Measurements from ENCODE around the gene ABR. TPM values are rescaled to one million over a fixed set of nuclear protein-coding genes. Genes with fewer than 3 reads are reported as not detected.

ABR gene
- total and polyA plus RNA-seq, 2 of the 13 experiments (the other 11 are each of a cell fraction or from before 2014, with no cell fraction given), result 12.4 to 40.4 TPM

GRCh38 chr17:980406-981291 is 199.1 kb downstream of the ABR start (continued):
- TF ChIP-seq THRA (CRISPR knock-in tag; IDR thresholded peaks at IDR 0.05; ENCODE audit: borderline replicate concordance) (peak; percentile 51; the same call in 1 of the 2 replicates), BCL3 (CRISPR knock-in tag; IDR thresholded peaks at IDR 0.05) (no peak), RBFOX2 (IDR thresholded peaks at IDR 0.05; ENCODE audit: low read depth, low read length) (no peak), ZNF354B (CRISPR knock-in tag; IDR thresholded peaks at IDR 0.05) (no peak), PBX2 (CRISPR knock-in tag; IDR thresholded peaks at IDR 0.05) (no peak), MXD1 (CRISPR knock-in tag; IDR thresholded peaks at IDR 0.05) (no peak), SMYD3 (CRISPR knock-in tag; IDR thresholded peaks at IDR 0.05) (no peak), KDM1A (CRISPR knock-in tag; IDR thresholded peaks at IDR 0.05) (no peak), SPEN (CRISPR knock-in tag; IDR thresholded peaks at IDR 0.05; ENCODE audit: low read depth) (no peak; the same call in 1 of the 2 replicates), ZNF619 (CRISPR knock-in tag; IDR thresholded peaks at IDR 0.05) (no peak), ZNF3 (CRISPR knock-in tag; IDR thresholded peaks at IDR 0.05) (0 out of 2 replicates have a peak, but pooled peaks have one; percentile 21), CREB3 (CRISPR knock-in tag; IDR thresholded peaks at IDR 0.05) (no peak), ZNF792 (CRISPR knock-in tag; IDR thresholded peaks at IDR 0.05) (no peak; the same call in 1 of the 2 replicates), PATZ1 (CRISPR knock-in tag; IDR thresholded peaks at IDR 0.05) (0 out of 2 replicates have a peak, but pooled peaks have one; percentile 16)
- TF ChIP-seq, protein P1, sequence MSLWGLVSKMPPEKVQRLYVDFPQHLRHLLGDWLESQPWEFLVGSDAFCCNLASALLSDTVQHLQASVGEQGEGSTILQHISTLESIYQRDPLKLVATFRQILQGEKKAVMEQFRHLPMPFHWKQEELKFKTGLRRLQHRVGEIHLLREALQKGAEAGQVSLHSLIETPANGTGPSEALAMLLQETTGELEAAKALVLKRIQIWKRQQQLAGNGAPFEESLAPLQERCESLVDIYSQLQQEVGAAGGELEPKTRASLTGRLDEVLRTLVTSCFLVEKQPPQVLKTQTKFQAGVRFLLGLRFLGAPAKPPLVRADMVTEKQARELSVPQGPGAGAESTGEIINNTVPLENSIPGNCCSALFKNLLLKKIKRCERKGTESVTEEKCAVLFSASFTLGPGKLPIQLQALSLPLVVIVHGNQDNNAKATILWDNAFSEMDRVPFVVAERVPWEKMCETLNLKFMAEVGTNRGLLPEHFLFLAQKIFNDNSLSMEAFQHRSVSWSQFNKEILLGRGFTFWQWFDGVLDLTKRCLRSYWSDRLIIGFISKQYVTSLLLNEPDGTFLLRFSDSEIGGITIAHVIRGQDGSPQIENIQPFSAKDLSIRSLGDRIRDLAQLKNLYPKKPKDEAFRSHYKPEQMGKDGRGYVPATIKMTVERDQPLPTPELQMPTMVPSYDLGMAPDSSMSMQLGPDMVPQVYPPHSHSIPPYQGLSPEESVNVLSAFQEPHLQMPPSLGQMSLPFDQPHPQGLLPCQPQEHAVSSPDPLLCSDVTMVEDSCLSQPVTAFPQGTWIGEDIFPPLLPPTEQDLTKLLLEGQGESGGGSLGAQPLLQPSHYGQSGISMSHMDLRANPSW (CRISPR knock-in tag; IDR thresholded peaks at IDR 0.05; ENCODE audit: borderline replicate concordance), result no peak
- TF ChIP-seq, protein P2, sequence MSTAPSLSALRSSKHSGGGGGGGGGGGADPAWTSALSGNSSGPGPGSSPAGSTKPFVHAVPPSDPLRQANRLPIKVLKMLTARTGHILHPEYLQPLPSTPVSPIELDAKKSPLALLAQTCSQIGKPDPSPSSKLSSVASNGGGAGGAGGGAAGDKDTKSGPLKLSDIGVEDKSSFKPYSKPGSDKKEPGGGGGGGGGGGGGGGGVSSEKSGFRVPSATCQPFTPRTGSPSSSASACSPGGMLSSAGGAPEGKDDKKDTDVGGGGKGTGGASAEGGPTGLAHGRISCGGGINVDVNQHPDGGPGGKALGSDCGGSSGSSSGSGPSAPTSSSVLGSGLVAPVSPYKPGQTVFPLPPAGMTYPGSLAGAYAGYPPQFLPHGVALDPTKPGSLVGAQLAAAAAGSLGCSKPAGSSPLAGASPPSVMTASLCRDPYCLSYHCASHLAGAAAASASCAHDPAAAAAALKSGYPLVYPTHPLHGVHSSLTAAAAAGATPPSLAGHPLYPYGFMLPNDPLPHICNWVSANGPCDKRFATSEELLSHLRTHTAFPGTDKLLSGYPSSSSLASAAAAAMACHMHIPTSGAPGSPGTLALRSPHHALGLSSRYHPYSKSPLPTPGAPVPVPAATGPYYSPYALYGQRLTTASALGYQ (CRISPR knock-in tag; IDR thresholded peaks at IDR 0.05), result no peak
